K562 (cell line): ENCODE measurements around the gene RPL19. TPM values are rescaled to one million over a fixed set of nuclear protein-coding genes. Genes with fewer than 3 reads are reported as not detected.
A peak's percentile ranks its signal among the peaks of the same experiment; 100 is the strongest.

Source experiments
- BRCA1 ChIP-seq, 2 experiments: fragments of 450-650 bp in 1 of 2; sonication (generic) in 1 of 2; formaldehyde crosslinking in 1 of 2; IDR thresholded peaks; 2 replicates each; pipeline versions ENCODE4 v1.5.0 to v1.6.1; 2017 to 2020; ENCODE audit warnings: mild to moderate bottlenecking in 1 of 2, missing genetic modification reagents in 1 of 2
- CXXC5 ChIP-seq: fragments of 250-450 bp; sonication (Bioruptor Pico); IDR thresholded peaks from 2 replicates; pipeline ENCODE4 v1.8.0; 2022; ENCODE audit warnings: inconsistent platforms, mild to moderate bottlenecking, moderate library complexity
- DDX20 ChIP-seq: fragments of 450-650 bp; IDR thresholded peaks from 2 replicates; pipeline ENCODE4 v1.6.1; 2016; ENCODE audit warnings: missing genetic modification characterization, low read depth, mild to moderate bottlenecking, missing compliant biosample characterization, moderate library complexity
- ELF4 ChIP-seq: fragments of 450-650 bp; formaldehyde crosslinking; IDR thresholded peaks from 2 replicates; pipeline ENCODE4 v1.4.0; 2022; ENCODE audit warnings: missing genetic modification characterization
- FOXP1 ChIP-seq: sonication (generic); formaldehyde crosslinking; IDR thresholded peaks from 2 replicates; pipeline ENCODE4 v1.8.0; 2022; ENCODE audit warnings: mild to moderate bottlenecking, missing genetic modification reagents
- MCM3 ChIP-seq: fragments of 450-650 bp; IDR thresholded peaks from 2 replicates; pipeline ENCODE4 v1.6.1; 2016
- NCOA1 ChIP-seq: fragments of 450-650 bp; IDR thresholded peaks from 2 replicates; pipeline ENCODE4 v1.6.1; 2016; ENCODE audit warnings: low read depth
- NFIC ChIP-seq: fragments of 450-650 bp; IDR thresholded peaks from 2 replicates; pipeline ENCODE4 v1.6.1; 2017; ENCODE audit warnings: mild to moderate bottlenecking, inconsistent platforms
- POLR2B ChIP-seq: fragments of 450-650 bp; IDR thresholded peaks from 2 replicates; pipeline ENCODE4 v1.6.1; 2018; ENCODE audit warnings: low read depth; ENCODE audit not compliant: partially characterized antibody
- SETDB1 ChIP-seq: IDR thresholded peaks from one replicate; pipeline ENCODE4 v1.6.1; 2012; ENCODE audit warnings: low read length, control low read depth, inconsistent platforms
- SOX6 ChIP-seq: fragments of 450-650 bp; IDR thresholded peaks from 2 replicates; pipeline ENCODE4 v1.6.1; 2014; ENCODE audit warnings: mild to moderate bottlenecking
- TCFL5 ChIP-seq: fragments of 250-450 bp; sonication (Bioruptor Pico); conservative IDR thresholded peaks from 2 replicates; pipeline ENCODE4 v1.6.1; 2021; ENCODE audit warnings: mild to moderate bottlenecking, moderate library complexity, matching md5 sums
- U2AF2 ChIP-seq: fragments of 200-400 bp; formaldehyde crosslinking; optimal IDR thresholded peaks from 2 replicates; pipeline ENCODE3; 2017; ENCODE audit warnings: low read depth, mild to moderate bottlenecking, low read length
- ZKSCAN8 ChIP-seq: fragments of 200-800 bp; sonication (Bioruptor generic); IDR thresholded peaks from 2 replicates; pipeline ENCODE4 v1.6.1; 2016; ENCODE audit warnings: missing genetic modification characterization, missing compliant biosample characterization
- ZNF165 ChIP-seq: fragments of 250-450 bp; sonication (Bioruptor Pico); IDR thresholded peaks from 2 replicates; pipeline ENCODE4 v1.4.0; 2020; ENCODE audit warnings: borderline replicate concordance
- ZNF589 ChIP-seq: fragments of 200-800 bp; sonication (Bioruptor generic); IDR thresholded peaks from 2 replicates; pipeline ENCODE4 v1.6.1; 2016; ENCODE audit warnings: low read depth, missing genetic modification characterization, missing compliant biosample characterization
- ZNF780A ChIP-seq: fragments of 250-450 bp; sonication (Bioruptor Pico); IDR thresholded peaks from 2 replicates; pipeline ENCODE4 v1.5.0; 2021; ENCODE audit warnings: mild to moderate bottlenecking
- polyA plus RNA-seq, 8 experiments: library from polyadenylated mRNA; depleted of rRNA in 4 of 8; stranded (reverse) in 5 of 8; unstranded in 3 of 8; fragments of >200 nt; fragmentation: Nextera tagmentation in 2 of 8; fragmentation: Illumina TruSeq in 1 of 8; extraction: Ambion mirVana in 2 of 8; extraction: Trizol in 1 of 8; gene quantifications; 2 replicates each; pipeline versions ENCODE4 v1.2.1 to v1.2.3, GENCODE V29; 2011 to 2014; ENCODE audit warnings: inconsistent platforms in 1 of 8, missing spikeins in 1 of 8
- total RNA-seq, 7 experiments: library from RNA; depleted of rRNA in 6 of 7; stranded (reverse); fragments of >200 nt in 6 of 7; fragmentation: Illumina TruSeq in 2 of 7; extraction: Trizol in 2 of 7; gene quantifications; 2 replicates each; pipeline versions ENCODE4 v1.2.1 to v1.2.3, GENCODE V29; 2011 to 2021; ENCODE audit warnings: low replicate concordance in 1 of 7
- TF ChIP-seq, protein P1 (sequence below): IDR thresholded peaks from 2 replicates; pipeline ENCODE4 v1.6.1; 2014; ENCODE audit warnings: antibody characterized with exemption
- TF ChIP-seq, protein P2 (sequence below): sonication (generic); formaldehyde crosslinking; IDR thresholded peaks from 2 replicates; pipeline ENCODE4 v1.4.0; 2020; ENCODE audit warnings: mild to moderate bottlenecking, missing genetic modification reagents
- TF ChIP-seq, protein P3 (sequence below): fragments of 250-450 bp; sonication (Bioruptor Pico); IDR thresholded peaks from 2 replicates; pipeline ENCODE4 v1.4.0; 2020; ENCODE audit warnings: mild to moderate bottlenecking, moderate library complexity
- TF ChIP-seq, protein P4 (sequence below): fragments of 250-450 bp; sonication (Bioruptor Pico); IDR thresholded peaks from 2 replicates; pipeline ENCODE4 v1.5.0; 2020; ENCODE audit warnings: mild to moderate bottlenecking
- TF ChIP-seq, protein P5 (sequence below): sonication (generic); formaldehyde crosslinking; IDR thresholded peaks from 2 replicates; pipeline ENCODE4 v1.9.0; 2022; ENCODE audit warnings: mild to moderate bottlenecking, missing genetic modification reagents

The RPL19 gene
- total and polyA plus RNA-seq, 9 of the 15 experiments (the other 6 are each of a cell fraction or from before 2014, with no cell fraction given): 2,263 to 4,614 (median 3,727) TPM

DNA sequence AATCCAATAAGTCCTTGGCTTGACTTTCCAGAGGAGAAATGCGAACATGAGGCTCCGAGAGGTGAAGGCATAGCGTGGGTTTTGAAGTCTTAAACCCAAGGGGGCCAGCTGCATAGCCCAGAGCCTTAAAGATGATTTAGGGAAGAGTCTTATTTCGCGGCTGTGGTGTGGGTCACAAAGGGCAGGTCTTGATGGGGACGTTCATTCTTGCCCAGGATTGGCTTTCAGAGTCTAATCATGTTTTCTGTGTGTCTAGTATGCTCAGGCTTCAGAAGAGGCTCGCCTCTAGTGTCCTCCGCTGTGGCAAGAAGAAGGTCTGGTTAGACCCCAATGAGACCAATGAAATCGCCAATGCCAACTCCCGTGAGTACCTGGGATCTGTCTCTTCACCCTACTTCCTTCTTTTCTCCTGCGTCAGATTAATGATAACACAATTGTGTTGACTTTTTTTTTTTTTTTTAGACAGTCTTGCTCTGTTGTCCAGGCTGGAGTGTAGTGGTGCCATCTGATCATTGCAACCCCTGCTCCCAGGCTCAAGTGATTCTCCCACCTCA is 951 bp downstream of the RPL19 start (continued):
- TF ChIP-seq, protein P1, sequence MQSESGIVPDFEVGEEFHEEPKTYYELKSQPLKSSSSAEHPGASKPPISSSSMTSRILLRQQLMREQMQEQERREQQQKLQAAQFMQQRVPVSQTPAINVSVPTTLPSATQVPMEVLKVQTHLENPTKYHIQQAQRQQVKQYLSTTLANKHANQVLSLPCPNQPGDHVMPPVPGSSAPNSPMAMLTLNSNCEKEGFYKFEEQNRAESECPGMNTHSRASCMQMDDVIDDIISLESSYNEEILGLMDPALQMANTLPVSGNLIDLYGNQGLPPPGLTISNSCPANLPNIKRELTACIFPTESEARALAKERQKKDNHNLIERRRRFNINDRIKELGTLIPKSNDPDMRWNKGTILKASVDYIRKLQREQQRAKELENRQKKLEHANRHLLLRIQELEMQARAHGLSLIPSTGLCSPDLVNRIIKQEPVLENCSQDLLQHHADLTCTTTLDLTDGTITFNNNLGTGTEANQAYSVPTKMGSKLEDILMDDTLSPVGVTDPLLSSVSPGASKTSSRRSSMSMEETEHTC: no peak
- TF ChIP-seq, protein P2, sequence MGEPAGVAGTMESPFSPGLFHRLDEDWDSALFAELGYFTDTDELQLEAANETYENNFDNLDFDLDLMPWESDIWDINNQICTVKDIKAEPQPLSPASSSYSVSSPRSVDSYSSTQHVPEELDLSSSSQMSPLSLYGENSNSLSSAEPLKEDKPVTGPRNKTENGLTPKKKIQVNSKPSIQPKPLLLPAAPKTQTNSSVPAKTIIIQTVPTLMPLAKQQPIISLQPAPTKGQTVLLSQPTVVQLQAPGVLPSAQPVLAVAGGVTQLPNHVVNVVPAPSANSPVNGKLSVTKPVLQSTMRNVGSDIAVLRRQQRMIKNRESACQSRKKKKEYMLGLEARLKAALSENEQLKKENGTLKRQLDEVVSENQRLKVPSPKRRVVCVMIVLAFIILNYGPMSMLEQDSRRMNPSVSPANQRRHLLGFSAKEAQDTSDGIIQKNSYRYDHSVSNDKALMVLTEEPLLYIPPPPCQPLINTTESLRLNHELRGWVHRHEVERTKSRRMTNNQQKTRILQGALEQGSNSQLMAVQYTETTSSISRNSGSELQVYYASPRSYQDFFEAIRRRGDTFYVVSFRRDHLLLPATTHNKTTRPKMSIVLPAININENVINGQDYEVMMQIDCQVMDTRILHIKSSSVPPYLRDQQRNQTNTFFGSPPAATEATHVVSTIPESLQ (CRISPR knock-in tag): no peak
- TF ChIP-seq, protein P3, sequence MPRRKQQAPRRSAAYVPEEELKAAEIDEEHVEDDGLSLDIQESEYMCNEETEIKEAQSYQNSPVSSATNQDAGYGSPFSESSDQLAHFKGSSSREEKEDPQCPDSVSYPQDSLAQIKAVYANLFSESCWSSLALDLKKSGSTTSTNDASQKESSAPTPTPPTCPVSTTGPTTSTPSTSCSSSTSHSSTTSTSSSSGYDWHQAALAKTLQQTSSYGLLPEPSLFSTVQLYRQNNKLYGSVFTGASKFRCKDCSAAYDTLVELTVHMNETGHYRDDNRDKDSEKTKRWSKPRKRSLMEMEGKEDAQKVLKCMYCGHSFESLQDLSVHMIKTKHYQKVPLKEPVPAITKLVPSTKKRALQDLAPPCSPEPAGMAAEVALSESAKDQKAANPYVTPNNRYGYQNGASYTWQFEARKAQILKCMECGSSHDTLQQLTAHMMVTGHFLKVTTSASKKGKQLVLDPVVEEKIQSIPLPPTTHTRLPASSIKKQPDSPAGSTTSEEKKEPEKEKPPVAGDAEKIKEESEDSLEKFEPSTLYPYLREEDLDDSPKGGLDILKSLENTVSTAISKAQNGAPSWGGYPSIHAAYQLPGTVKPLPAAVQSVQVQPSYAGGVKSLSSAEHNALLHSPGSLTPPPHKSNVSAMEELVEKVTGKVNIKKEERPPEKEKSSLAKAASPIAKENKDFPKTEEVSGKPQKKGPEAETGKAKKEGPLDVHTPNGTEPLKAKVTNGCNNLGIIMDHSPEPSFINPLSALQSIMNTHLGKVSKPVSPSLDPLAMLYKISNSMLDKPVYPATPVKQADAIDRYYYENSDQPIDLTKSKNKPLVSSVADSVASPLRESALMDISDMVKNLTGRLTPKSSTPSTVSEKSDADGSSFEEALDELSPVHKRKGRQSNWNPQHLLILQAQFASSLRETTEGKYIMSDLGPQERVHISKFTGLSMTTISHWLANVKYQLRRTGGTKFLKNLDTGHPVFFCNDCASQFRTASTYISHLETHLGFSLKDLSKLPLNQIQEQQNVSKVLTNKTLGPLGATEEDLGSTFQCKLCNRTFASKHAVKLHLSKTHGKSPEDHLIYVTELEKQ (CRISPR knock-in tag): no peak
- TF ChIP-seq, protein P4, sequence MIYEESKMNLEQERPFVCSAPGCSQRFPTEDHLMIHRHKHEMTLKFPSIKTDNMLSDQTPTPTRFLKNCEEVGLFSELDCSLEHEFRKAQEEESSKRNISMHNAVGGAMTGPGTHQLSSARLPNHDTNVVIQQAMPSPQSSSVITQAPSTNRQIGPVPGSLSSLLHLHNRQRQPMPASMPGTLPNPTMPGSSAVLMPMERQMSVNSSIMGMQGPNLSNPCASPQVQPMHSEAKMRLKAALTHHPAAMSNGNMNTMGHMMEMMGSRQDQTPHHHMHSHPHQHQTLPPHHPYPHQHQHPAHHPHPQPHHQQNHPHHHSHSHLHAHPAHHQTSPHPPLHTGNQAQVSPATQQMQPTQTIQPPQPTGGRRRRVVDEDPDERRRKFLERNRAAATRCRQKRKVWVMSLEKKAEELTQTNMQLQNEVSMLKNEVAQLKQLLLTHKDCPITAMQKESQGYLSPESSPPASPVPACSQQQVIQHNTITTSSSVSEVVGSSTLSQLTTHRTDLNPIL (CRISPR knock-in tag): peak; percentile 26; the same call in 1 of the 2 replicates
- TF ChIP-seq TCFL5 (CRISPR knock-in tag): no peak
- TF ChIP-seq FOXP1: no peak
- TF ChIP-seq ZNF780A (CRISPR knock-in tag): no peak
- no peak for TF ChIP-seq MCM3
- no peak for TF ChIP-seq SETDB1
- peak; percentile 5; the same call in 1 of the 2 replicates for TF ChIP-seq NFIC
- TF ChIP-seq, protein P5, sequence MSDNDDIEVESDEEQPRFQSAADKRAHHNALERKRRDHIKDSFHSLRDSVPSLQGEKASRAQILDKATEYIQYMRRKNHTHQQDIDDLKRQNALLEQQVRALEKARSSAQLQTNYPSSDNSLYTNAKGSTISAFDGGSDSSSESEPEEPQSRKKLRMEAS (CRISPR knock-in tag): no peak
- no peak for TF ChIP-seq U2AF2
- no peak for TF ChIP-seq NCOA1
- peak; percentile 40 for TF ChIP-seq CXXC5 (CRISPR knock-in tag)
- TF ChIP-seq DDX20: no peak
- no peak for TF ChIP-seq ZKSCAN8 (CRISPR knock-in tag)
- no peak for TF ChIP-seq BRCA1 (IDR thresholded peaks at IDR 0.05)
- no peak for TF ChIP-seq BRCA1 (CRISPR knock-in tag; IDR thresholded peaks at IDR 0.05)
- TF ChIP-seq POLR2B: peak; percentile 40
- no peak for TF ChIP-seq ZNF589
- no peak for TF ChIP-seq SOX6
- no peak for TF ChIP-seq ZNF165 (CRISPR knock-in tag)
- no peak for TF ChIP-seq ELF4 (CRISPR knock-in tag)
